HepG2 (cell line): Measurements from ENCODE around the gene CABLES2. TPM values are rescaled to one million over a fixed set of nuclear protein-coding genes. Genes with fewer than 3 reads are reported as not detected.

Experiments
- CCAR2 ChIP-seq: fragments of 200-400 bp; formaldehyde crosslinking; optimal IDR thresholded peaks from 2 replicates; pipeline ENCODE3; 2018; ENCODE audit warnings: low read depth, mild to moderate bottlenecking, low read length, moderate library complexity
- DNMT1 ChIP-seq: sonication (generic); formaldehyde crosslinking; IDR thresholded peaks from 2 replicates; pipeline ENCODE4 v1.5.1; 2020; ENCODE audit warnings: mild to moderate bottlenecking, missing genetic modification reagents
- ERF ChIP-seq: IDR thresholded peaks from 2 replicates; pipeline ENCODE4 v1.6.1; 2018; ENCODE audit warnings: missing biosample characterization, missing genetic modification reagents
- GZF1 ChIP-seq: sonication (generic); formaldehyde crosslinking; IDR thresholded peaks from 2 replicates; pipeline ENCODE4 v1.5.1; 2020; ENCODE audit warnings: mild to moderate bottlenecking, missing genetic modification reagents
- NR2C2 ChIP-seq: sonication (generic); formaldehyde crosslinking; IDR thresholded peaks from 2 replicates; pipeline ENCODE4 v1.4.0; 2020; ENCODE audit warnings: missing genetic modification reagents, mild to moderate bottlenecking, moderate library complexity, borderline replicate concordance
- RBFOX2 ChIP-seq: fragments of 200-400 bp; formaldehyde crosslinking; IDR thresholded peaks from 2 replicates; pipeline ENCODE4 v1.6.1; 2017; ENCODE audit warnings: low read depth, mild to moderate bottlenecking, low read length
- TEAD3 ChIP-seq: optimal IDR thresholded peaks from 2 replicates; pipeline ENCODE3; 2016; ENCODE audit warnings: borderline replicate concordance
- TGIF2 ChIP-seq: IDR thresholded peaks from 2 replicates; pipeline ENCODE4 v1.6.1; 2016; ENCODE audit warnings: control low read depth, missing compliant biosample characterization
- TMF1 ChIP-seq: sonication (generic); formaldehyde crosslinking; IDR thresholded peaks from 2 replicates; pipeline ENCODE4 v1.8.1; 2022; ENCODE audit warnings: low read depth, missing genetic modification reagents
- YEATS4 ChIP-seq: sonication (generic); formaldehyde crosslinking; IDR thresholded peaks from 2 replicates; pipeline ENCODE4 v1.4.0; 2020; ENCODE audit warnings: missing genetic modification reagents, borderline replicate concordance
- ZFP1 ChIP-seq: IDR thresholded peaks from 2 replicates; pipeline ENCODE4 v1.6.1; 2016
- ZNF343 ChIP-seq: sonication (generic); formaldehyde crosslinking; IDR thresholded peaks from 2 replicates; pipeline ENCODE4 v1.4.0; 2020; ENCODE audit warnings: mild to moderate bottlenecking, missing genetic modification reagents
- ZNF501 ChIP-seq: sonication (generic); formaldehyde crosslinking; IDR thresholded peaks from 2 replicates; pipeline ENCODE4 v1.5.1; 2020; ENCODE audit warnings: mild to moderate bottlenecking, moderate library complexity, missing genetic modification reagents
- ZNF530 ChIP-seq: sonication (generic); formaldehyde crosslinking; IDR thresholded peaks from 2 replicates; pipeline ENCODE4 v1.5.0; 2020; ENCODE audit warnings: low read depth, mild to moderate bottlenecking, missing genetic modification reagents
- ZNF557 ChIP-seq: sonication (generic); formaldehyde crosslinking; IDR thresholded peaks from 2 replicates; pipeline ENCODE4 v1.4.0; 2020; ENCODE audit warnings: missing genetic modification reagents
- ZNF629 ChIP-seq: sonication (generic); formaldehyde crosslinking; conservative IDR thresholded peaks from 2 replicates; pipeline ENCODE4 v1.5.0; 2020; ENCODE audit warnings: missing genetic modification reagents
- ZNF737 ChIP-seq: sonication (generic); formaldehyde crosslinking; IDR thresholded peaks from 2 replicates; pipeline ENCODE4 v1.5.0; 2020; ENCODE audit warnings: missing genetic modification reagents, mild to moderate bottlenecking, borderline replicate concordance
- ZSCAN21 ChIP-seq: sonication (generic); formaldehyde crosslinking; IDR thresholded peaks from 2 replicates; pipeline ENCODE4 v1.8.0; 2022; ENCODE audit warnings: mild to moderate bottlenecking, missing genetic modification reagents, moderate library complexity, borderline replicate concordance
- ZSCAN29 ChIP-seq: sonication (generic); formaldehyde crosslinking; conservative IDR thresholded peaks from 2 replicates; pipeline ENCODE4 v1.4.0; 2020; ENCODE audit warnings: mild to moderate bottlenecking, missing genetic modification reagents
- ZSCAN5A ChIP-seq: sonication (generic); formaldehyde crosslinking; IDR thresholded peaks from 2 replicates; pipeline ENCODE4 v1.8.0; 2022; ENCODE audit warnings: mild to moderate bottlenecking, missing genetic modification reagents, borderline replicate concordance
- polyA plus RNA-seq, 8 experiments: library from polyadenylated mRNA; depleted of rRNA in 3 of 8; stranded (reverse) in 7 of 8; unstranded in 1 of 8; fragments of >200 nt; fragmentation: Illumina TruSeq in 4 of 8; extraction: Trizol in 4 of 8; gene quantifications; 2 replicates each; pipeline versions ENCODE4 v1.2.1 to v1.2.3, GENCODE V29; 2011 to 2016; ENCODE audit warnings: low read depth in 4 of 8, missing spikeins in 1 of 8, mixed read lengths in 1 of 8; ENCODE audit not compliant: insufficient read depth in 1 of 8
- total RNA-seq, 5 experiments: library from RNA; depleted of rRNA; stranded (reverse); fragments of >200 nt; fragmentation: Illumina TruSeq; extraction: Trizol; gene quantifications; 2 replicates each; pipeline ENCODE4 v1.2.3, GENCODE V29; 2016; ENCODE audit warnings: low read depth in 1 of 5
- TF ChIP-seq, protein P1 (sequence below): sonication (generic); formaldehyde crosslinking; IDR thresholded peaks from 2 replicates; pipeline ENCODE4 v1.4.0; 2020; ENCODE audit warnings: low read depth, mild to moderate bottlenecking, missing genetic modification reagents
- TF ChIP-seq, protein P2 (sequence below): sonication (generic); formaldehyde crosslinking; IDR thresholded peaks from 2 replicates; pipeline ENCODE4 v1.4.0; 2020; ENCODE audit warnings: missing genetic modification reagents

CABLES2 gene
- total and polyA plus RNA-seq, 2 of the 13 experiments (the other 11 are each of a cell fraction or from before 2014, with no cell fraction given), result 5.2 to 9.7 TPM

DNA sequence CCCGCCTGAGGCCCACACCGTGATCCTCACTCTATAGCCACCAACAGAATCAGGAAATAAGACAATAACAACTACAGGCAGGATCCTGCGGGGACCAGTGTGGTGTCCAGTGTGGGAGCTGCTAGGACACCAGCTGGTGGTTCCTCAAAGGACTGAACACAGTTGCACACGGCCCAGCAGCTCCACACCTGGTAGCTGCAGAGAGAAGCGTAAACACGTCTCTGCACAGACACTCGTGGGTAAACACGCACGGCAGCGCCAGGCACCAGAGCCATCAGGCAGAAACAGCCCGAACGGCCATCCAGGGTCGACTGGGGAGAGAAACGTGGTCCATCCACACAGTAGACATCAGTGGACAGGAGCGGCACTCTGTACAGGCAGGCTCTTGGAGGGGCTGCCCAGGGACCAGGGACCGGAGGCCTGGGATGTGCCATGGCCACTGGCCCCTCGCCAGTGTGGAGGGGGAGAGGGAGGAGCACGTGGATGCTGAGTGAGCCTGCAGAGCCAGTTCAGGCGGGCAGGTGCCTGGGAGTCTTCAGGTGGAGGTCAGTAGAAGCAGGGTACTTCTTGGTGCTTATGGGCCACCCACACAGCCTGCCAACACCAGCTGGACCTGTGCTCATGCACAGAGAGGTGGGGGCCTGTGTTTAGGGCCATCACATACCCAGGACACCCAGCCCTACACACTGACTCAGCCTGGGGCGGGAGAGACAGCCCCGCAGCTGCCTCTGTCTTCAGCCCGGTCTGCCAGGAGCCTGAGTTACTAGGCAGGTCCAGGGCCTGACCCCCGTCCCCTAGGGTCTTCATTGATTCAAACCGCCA, 32.5 kb downstream of the CABLES2 start (continued):
- no peak for TF ChIP-seq ERF
- TF ChIP-seq ZNF343, result no peak
- TF ChIP-seq ZNF501 (CRISPR knock-in tag), result no peak
- no peak; the same call in 1 of the 2 replicates for TF ChIP-seq ZSCAN21
- TF ChIP-seq ZFP1 (CRISPR knock-in tag), result no peak
- TF ChIP-seq CCAR2, result no peak
- TF ChIP-seq YEATS4 (CRISPR knock-in tag), result no peak; the same call in 1 of the 2 replicates
- TF ChIP-seq GZF1, result no peak
- TF ChIP-seq, protein P1, sequence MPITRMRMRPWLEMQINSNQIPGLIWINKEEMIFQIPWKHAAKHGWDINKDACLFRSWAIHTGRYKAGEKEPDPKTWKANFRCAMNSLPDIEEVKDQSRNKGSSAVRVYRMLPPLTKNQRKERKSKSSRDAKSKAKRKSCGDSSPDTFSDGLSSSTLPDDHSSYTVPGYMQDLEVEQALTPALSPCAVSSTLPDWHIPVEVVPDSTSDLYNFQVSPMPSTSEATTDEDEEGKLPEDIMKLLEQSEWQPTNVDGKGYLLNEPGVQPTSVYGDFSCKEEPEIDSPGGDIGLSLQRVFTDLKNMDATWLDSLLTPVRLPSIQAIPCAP (CRISPR knock-in tag), result no peak
- TF ChIP-seq TMF1 (CRISPR knock-in tag), result no peak
- no peak for TF ChIP-seq ZSCAN29 (CRISPR knock-in tag)
- TF ChIP-seq RBFOX2, result no peak
- no peak for TF ChIP-seq ZNF737 (CRISPR knock-in tag)
- no peak for TF ChIP-seq ZNF530 (CRISPR knock-in tag)
- no peak for TF ChIP-seq NR2C2 (CRISPR knock-in tag)
- TF ChIP-seq ZNF629 (CRISPR knock-in tag), result no peak
- no peak for TF ChIP-seq ZSCAN5A (CRISPR knock-in tag)
- no peak for TF ChIP-seq ZNF557 (CRISPR knock-in tag)
- TF ChIP-seq DNMT1, result no peak
- TF ChIP-seq TEAD3 (CRISPR knock-in tag), result peak; percentile 6
- no peak for TF ChIP-seq TGIF2 (CRISPR knock-in tag)
- TF ChIP-seq, protein P2, sequence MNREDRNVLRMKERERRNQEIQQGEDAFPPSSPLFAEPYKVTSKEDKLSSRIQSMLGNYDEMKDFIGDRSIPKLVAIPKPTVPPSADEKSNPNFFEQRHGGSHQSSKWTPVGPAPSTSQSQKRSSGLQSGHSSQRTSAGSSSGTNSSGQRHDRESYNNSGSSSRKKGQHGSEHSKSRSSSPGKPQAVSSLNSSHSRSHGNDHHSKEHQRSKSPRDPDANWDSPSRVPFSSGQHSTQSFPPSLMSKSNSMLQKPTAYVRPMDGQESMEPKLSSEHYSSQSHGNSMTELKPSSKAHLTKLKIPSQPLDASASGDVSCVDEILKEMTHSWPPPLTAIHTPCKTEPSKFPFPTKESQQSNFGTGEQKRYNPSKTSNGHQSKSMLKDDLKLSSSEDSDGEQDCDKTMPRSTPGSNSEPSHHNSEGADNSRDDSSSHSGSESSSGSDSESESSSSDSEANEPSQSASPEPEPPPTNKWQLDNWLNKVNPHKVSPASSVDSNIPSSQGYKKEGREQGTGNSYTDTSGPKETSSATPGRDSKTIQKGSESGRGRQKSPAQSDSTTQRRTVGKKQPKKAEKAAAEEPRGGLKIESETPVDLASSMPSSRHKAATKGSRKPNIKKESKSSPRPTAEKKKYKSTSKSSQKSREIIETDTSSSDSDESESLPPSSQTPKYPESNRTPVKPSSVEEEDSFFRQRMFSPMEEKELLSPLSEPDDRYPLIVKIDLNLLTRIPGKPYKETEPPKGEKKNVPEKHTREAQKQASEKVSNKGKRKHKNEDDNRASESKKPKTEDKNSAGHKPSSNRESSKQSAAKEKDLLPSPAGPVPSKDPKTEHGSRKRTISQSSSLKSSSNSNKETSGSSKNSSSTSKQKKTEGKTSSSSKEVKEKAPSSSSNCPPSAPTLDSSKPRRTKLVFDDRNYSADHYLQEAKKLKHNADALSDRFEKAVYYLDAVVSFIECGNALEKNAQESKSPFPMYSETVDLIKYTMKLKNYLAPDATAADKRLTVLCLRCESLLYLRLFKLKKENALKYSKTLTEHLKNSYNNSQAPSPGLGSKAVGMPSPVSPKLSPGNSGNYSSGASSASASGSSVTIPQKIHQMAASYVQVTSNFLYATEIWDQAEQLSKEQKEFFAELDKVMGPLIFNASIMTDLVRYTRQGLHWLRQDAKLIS (CRISPR knock-in tag), result no peak
